Measurements from ENCODE around the gene FAM149A.
A peak's percentile ranks its signal among the peaks of the same experiment; 100 is the strongest.

DNA sequence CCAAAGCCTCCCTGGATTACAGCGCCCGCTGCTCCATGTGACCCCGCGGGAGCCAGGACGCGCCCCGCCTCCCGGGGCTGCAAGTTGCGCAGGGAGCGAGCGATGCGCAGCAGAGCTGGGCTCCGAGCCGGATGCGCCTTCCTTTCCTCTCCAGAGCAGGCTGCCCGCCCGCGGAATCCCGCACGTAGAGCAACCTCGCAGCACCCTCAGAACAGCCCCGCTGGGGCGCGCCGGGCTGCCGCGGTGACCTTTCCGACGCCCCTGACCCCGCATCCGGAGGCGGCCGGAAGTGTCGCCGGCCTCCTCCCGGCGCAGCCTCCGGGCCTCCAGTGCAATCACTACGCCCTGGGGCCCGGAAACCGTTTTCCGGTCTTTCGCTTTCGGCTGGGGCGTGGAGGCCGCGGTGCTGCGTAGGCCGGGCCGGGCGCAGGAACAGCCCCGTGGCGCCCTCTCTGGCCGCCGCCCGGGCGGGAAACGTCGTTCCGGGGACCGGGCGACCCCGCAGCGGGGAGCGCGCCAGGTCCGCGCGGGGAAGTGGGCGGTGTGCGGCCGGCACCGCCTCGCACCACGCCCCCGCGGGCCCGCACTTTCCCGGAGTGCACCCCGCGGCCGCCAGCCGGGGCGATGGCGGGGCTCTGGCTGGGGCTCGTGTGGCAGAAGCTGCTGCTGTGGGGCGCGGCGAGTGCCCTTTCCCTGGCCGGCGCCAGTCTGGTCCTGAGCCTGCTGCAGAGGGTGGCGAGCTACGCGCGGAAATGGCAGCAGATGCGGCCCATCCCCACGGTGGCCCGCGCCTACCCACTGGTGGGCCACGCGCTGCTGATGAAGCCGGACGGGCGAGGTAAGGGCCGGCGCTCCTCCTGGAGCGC lies 86.9 kb downstream of the FAM149A start, which contains the start of gene CYP4V2:
- TF ChIP-seq JUNB (IDR thresholded peaks at IDR 0.05) (no peak), CBX2 (IDR thresholded peaks at IDR 0.05; ENCODE audit: borderline replicate concordance, low read depth) (no peak)
- TF ChIP-seq, protein P1, sequence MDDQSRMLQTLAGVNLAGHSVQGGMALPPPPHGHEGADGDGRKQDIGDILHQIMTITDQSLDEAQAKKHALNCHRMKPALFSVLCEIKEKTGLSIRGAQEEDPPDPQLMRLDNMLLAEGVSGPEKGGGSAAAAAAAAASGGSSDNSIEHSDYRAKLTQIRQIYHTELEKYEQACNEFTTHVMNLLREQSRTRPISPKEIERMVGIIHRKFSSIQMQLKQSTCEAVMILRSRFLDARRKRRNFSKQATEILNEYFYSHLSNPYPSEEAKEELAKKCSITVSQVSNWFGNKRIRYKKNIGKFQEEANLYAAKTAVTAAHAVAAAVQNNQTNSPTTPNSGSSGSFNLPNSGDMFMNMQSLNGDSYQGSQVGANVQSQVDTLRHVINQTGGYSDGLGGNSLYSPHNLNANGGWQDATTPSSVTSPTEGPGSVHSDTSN (IDR thresholded peaks at IDR 0.05) = no peak
- TF ChIP-seq, protein P2, sequence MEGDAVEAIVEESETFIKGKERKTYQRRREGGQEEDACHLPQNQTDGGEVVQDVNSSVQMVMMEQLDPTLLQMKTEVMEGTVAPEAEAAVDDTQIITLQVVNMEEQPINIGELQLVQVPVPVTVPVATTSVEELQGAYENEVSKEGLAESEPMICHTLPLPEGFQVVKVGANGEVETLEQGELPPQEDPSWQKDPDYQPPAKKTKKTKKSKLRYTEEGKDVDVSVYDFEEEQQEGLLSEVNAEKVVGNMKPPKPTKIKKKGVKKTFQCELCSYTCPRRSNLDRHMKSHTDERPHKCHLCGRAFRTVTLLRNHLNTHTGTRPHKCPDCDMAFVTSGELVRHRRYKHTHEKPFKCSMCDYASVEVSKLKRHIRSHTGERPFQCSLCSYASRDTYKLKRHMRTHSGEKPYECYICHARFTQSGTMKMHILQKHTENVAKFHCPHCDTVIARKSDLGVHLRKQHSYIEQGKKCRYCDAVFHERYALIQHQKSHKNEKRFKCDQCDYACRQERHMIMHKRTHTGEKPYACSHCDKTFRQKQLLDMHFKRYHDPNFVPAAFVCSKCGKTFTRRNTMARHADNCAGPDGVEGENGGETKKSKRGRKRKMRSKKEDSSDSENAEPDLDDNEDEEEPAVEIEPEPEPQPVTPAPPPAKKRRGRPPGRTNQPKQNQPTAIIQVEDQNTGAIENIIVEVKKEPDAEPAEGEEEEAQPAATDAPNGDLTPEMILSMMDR (IDR thresholded peaks at IDR 0.05) = peak; percentile 30

All from A549 (cell line).